SK-N-SH treated with all-trans-retinoic acid at 6 μM for 48 hours (cell line): Measurements from ENCODE around the gene CMTM2.

Experiments used
- ATAC-seq: fragments of 200-7000 bp; cut with Tn5 transposase; 3 replicates; pipeline ENCODE4 v1.9.1; 2020; ENCODE audit warnings: mild to moderate bottlenecking, moderate library complexity
- ARNTL ChIP-seq: fragments of 450-650 bp; formaldehyde crosslinking; IDR thresholded peaks from 2 replicates; pipeline ENCODE4 v1.5.0; 2020; ENCODE audit warnings: low read depth, mild to moderate bottlenecking, moderate library complexity, borderline replicate concordance
- CSDC2 ChIP-seq: fragments of 250-450 bp; sonication (Bioruptor Pico); IDR thresholded peaks from 2 replicates; pipeline ENCODE4 v1.5.0; 2020; ENCODE audit warnings: mild to moderate bottlenecking, moderate library complexity
- ISL1 ChIP-seq: fragments of 250-450 bp; sonication (Bioruptor Pico); IDR thresholded peaks from 2 replicates; pipeline ENCODE4 v2.1.2; 2022; ENCODE audit warnings: mild to moderate bottlenecking, moderate library complexity
- RARB ChIP-seq: fragments of 250-450 bp; sonication (Bioruptor Pico); IDR thresholded peaks from 2 replicates; pipeline ENCODE4 v1.8.0; 2021; ENCODE audit warnings: mild to moderate bottlenecking, moderate library complexity
- TCF4 ChIP-seq: fragments of 250-450 bp; sonication (Bioruptor Pico); IDR thresholded peaks from 2 replicates; pipeline ENCODE4 v1.8.0; 2021; ENCODE audit warnings: mild to moderate bottlenecking, moderate library complexity, borderline replicate concordance
- TOX ChIP-seq: fragments of 250-450 bp; sonication (Bioruptor Pico); IDR thresholded peaks from 2 replicates; pipeline ENCODE4 v1.8.0; 2021; ENCODE audit warnings: mild to moderate bottlenecking, moderate library complexity, borderline replicate concordance
- ZC3H10 ChIP-seq: fragments of 250-450 bp; sonication (Bioruptor Pico); IDR thresholded peaks from 2 replicates; pipeline ENCODE4 v1.5.1; 2021; ENCODE audit warnings: mild to moderate bottlenecking, moderate library complexity
- ZFP3 ChIP-seq: fragments of 250-450 bp; sonication (Bioruptor Pico); IDR thresholded peaks from 2 replicates; pipeline ENCODE4 v1.5.0; 2020; ENCODE audit warnings: mild to moderate bottlenecking, moderate library complexity
- ZFP30 ChIP-seq: fragments of 450-650 bp; formaldehyde crosslinking; IDR thresholded peaks from 2 replicates; pipeline ENCODE4 v1.5.0; 2022; ENCODE audit warnings: mild to moderate bottlenecking, moderate library complexity
- ZNF565 ChIP-seq: fragments of 450-650 bp; formaldehyde crosslinking; conservative IDR thresholded peaks from 2 replicates; pipeline ENCODE4 v1.5.0; 2020; ENCODE audit warnings: low read depth, mild to moderate bottlenecking, moderate library complexity
- ZNF70 ChIP-seq: fragments of 450-650 bp; formaldehyde crosslinking; IDR thresholded peaks from 2 replicates; pipeline ENCODE4 v1.5.0; 2020; ENCODE audit warnings: mild to moderate bottlenecking, moderate library complexity
- ZNF8 ChIP-seq: fragments of 450-650 bp; formaldehyde crosslinking; IDR thresholded peaks from 2 replicates; pipeline ENCODE4 v1.5.0; 2020; ENCODE audit warnings: mild to moderate bottlenecking, moderate library complexity
- TF ChIP-seq, protein P1 (sequence below): fragments of 250-450 bp; sonication (Bioruptor Pico); IDR thresholded peaks from 2 replicates; pipeline ENCODE4 v1.8.0; 2021; ENCODE audit warnings: low read depth, mild to moderate bottlenecking, moderate library complexity, borderline replicate concordance
- TF ChIP-seq, protein P2 (sequence below): fragments of 250-450 bp; sonication (Bioruptor Pico); IDR thresholded peaks from 2 replicates; pipeline ENCODE4 v1.5.0; 2020; ENCODE audit warnings: mild to moderate bottlenecking, moderate library complexity
- TF ChIP-seq, protein P3 (sequence below): fragments of 250-450 bp; sonication (Bioruptor Pico); IDR thresholded peaks from 2 replicates; pipeline ENCODE4 v1.5.1; 2020; ENCODE audit warnings: low read depth, mild to moderate bottlenecking, moderate library complexity

CMTM2 gene

DNA sequence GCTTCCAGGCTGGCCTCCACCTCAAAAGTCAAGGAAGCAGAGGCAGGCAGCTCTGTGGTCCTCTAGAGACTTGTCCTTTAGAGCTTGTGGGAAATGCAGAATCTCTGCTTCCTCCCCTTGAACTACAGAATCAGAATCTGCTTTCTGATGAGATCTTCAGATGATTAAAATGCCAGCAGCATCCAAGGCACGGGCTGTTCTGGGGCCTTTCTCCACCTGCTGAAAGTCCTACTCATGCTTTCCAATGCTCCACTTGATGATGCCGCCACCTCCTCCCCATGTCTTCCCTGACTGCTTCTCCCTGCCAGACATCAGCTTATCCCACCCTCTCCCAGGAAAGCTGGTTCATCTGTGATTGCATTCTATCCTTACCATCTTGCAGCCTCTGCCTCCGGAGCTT lies 58.5 kb downstream of the CMTM2 start:
- no peak for ATAC-seq
- TF ChIP-seq, protein P1, sequence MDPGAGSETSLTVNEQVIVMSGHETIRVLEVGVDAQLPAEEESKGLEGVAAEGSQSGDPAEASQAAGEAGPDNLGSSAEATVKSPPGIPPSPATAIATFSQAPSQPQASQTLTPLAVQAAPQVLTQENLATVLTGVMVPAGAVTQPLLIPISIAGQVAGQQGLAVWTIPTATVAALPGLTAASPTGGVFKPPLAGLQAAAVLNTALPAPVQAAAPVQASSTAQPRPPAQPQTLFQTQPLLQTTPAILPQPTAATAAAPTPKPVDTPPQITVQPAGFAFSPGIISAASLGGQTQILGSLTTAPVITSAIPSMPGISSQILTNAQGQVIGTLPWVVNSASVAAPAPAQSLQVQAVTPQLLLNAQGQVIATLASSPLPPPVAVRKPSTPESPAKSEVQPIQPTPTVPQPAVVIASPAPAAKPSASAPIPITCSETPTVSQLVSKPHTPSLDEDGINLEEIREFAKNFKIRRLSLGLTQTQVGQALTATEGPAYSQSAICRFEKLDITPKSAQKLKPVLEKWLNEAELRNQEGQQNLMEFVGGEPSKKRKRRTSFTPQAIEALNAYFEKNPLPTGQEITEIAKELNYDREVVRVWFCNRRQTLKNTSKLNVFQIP (CRISPR knock-in tag): no peak
- no peak for TF ChIP-seq ZC3H10 (CRISPR knock-in tag)
- no peak for TF ChIP-seq CSDC2 (CRISPR knock-in tag)
- no peak for TF ChIP-seq ZNF8
- TF ChIP-seq TOX: no peak
- TF ChIP-seq TCF4 (CRISPR knock-in tag): no peak
- TF ChIP-seq, protein P2, sequence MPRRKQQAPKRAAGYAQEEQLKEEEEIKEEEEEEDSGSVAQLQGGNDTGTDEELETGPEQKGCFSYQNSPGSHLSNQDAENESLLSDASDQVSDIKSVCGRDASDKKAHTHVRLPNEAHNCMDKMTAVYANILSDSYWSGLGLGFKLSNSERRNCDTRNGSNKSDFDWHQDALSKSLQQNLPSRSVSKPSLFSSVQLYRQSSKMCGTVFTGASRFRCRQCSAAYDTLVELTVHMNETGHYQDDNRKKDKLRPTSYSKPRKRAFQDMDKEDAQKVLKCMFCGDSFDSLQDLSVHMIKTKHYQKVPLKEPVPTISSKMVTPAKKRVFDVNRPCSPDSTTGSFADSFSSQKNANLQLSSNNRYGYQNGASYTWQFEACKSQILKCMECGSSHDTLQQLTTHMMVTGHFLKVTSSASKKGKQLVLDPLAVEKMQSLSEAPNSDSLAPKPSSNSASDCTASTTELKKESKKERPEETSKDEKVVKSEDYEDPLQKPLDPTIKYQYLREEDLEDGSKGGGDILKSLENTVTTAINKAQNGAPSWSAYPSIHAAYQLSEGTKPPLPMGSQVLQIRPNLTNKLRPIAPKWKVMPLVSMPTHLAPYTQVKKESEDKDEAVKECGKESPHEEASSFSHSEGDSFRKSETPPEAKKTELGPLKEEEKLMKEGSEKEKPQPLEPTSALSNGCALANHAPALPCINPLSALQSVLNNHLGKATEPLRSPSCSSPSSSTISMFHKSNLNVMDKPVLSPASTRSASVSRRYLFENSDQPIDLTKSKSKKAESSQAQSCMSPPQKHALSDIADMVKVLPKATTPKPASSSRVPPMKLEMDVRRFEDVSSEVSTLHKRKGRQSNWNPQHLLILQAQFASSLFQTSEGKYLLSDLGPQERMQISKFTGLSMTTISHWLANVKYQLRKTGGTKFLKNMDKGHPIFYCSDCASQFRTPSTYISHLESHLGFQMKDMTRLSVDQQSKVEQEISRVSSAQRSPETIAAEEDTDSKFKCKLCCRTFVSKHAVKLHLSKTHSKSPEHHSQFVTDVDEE (CRISPR knock-in tag): no peak
- no peak for TF ChIP-seq ZNF565
- TF ChIP-seq, protein P3, sequence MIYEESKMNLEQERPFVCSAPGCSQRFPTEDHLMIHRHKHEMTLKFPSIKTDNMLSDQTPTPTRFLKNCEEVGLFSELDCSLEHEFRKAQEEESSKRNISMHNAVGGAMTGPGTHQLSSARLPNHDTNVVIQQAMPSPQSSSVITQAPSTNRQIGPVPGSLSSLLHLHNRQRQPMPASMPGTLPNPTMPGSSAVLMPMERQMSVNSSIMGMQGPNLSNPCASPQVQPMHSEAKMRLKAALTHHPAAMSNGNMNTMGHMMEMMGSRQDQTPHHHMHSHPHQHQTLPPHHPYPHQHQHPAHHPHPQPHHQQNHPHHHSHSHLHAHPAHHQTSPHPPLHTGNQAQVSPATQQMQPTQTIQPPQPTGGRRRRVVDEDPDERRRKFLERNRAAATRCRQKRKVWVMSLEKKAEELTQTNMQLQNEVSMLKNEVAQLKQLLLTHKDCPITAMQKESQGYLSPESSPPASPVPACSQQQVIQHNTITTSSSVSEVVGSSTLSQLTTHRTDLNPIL (CRISPR knock-in tag): no peak
- TF ChIP-seq ZFP3 (CRISPR knock-in tag): no peak
- TF ChIP-seq ZFP30 (CRISPR knock-in tag): no peak
- no peak for TF ChIP-seq ISL1 (CRISPR knock-in tag)
- TF ChIP-seq RARB (CRISPR knock-in tag): no peak
- TF ChIP-seq ARNTL: no peak
- no peak for TF ChIP-seq ZNF70 (CRISPR knock-in tag)
